Testis (tissue), 2 donors: ENCODE data around the gene POPDC3.

ENCODE experiments used
- CTCF ChIP-seq, 3 experiments: fragments of 450-650 bp in 2 of 3; fragments of 200-600 bp in 1 of 3; sonication (generic) in 1 of 3; IDR thresholded peaks; one replicate each; pipeline ENCODE4 v1.5.1; 2016 to 2019; ENCODE audit warnings: antibody characterized with exemption in 3 of 3, mild to moderate bottlenecking in 2 of 3, moderate library complexity in 1 of 3
- POLR2A ChIP-seq: fragments of 450-650 bp; IDR thresholded peaks from one replicate; pipeline ENCODE4 v1.6.1; 2017; ENCODE audit warnings: antibody characterized with exemption, mild to moderate bottlenecking, moderate library complexity

DNA sequence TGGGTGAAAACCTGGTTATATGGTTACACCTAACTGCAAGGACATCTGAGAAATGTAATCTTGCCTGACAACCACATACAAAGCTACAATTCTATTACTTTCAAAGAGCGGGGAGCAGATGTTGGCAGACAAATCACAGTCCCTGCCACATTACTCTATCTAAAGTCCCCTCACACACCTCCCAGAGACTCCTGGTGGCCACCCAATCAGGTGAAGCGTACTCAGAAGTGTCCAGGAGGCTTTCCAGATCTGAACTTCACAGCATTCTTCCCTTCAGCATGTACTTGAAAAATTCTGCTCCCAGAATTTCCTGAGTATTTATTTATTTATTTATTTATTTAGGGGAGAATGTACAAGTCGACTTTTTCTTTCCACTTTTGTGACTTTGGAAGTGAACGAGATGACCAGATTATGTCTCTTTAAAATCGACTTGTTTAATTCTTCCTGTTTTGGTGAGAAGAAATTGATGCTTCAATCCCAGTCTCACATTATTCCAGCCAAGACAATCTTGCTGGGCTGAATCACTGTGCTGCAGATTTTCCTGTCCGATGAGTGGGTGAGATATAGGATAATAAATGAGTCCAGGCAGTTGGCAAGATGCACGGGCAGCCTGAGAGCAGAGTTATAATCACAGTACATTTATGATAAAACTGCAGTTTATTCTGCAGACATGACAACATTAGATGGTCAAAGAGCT is 46.9 kb upstream of the POPDC3 start:
- TF ChIP-seq CTCF (IDR thresholded peaks at IDR 0.05), result no peak
- TF ChIP-seq POLR2A, result no peak
